Stomach (tissue), 9 donors: ENCODE data around the gene HMGA1. TPM values are rescaled to one million over a fixed set of nuclear protein-coding genes. Genes with fewer than 3 reads are reported as not detected.

Experiments
- DNase-seq, 2 donors: peaks; one replicate each; pipeline versions ENCODE4 v3.0.0 to v3.0.0-alpha.2; 2013 to 2019
- H3K27ac ChIP-seq, 5 donors: fragments of 200-600 bp in 4 of 5; sonication (generic) in 4 of 5; one replicate each; pipeline ENCODE4 v1.5.1; 2013 to 2019; ENCODE audit warnings: mild to moderate bottlenecking in 1 of 5, moderate library complexity in 1 of 5
- H3K27me3 ChIP-seq, 3 donors: fragments of 200-600 bp; sonication (generic); one replicate each; pipeline ENCODE4 v1.5.1; 2017 to 2019; ENCODE audit warnings: mixed run types in 1 of 3
- H3K36me3 ChIP-seq, 4 donors: fragments of 200-600 bp; sonication (generic); 1 replicate in 3 of 4; 2 replicates in 1 of 4; pipeline ENCODE4 v1.5.1; 2016 to 2019
- H3K4me1 ChIP-seq, 4 donors: fragments of 200-600 bp; sonication (generic); one replicate each; pipeline ENCODE4 v1.5.1; 2016 to 2019
- H3K4me3 ChIP-seq, 4 donors: fragments of 200-600 bp; sonication (generic) in 3 of 4; one replicate each; pipeline ENCODE4 v1.5.1; 2016 to 2019; ENCODE audit warnings: mild to moderate bottlenecking in 1 of 4
- H3K9me3 ChIP-seq, 4 donors: fragments of 200-600 bp; sonication (generic); one replicate each; pipeline ENCODE4 v1.5.1; 2016 to 2019
- CTCF ChIP-seq, 7 experiments: fragments of 450-650 bp in 4 of 7; fragments of 200-600 bp in 3 of 7; sonication (generic) in 3 of 7; IDR thresholded peaks; one replicate each; pipeline ENCODE4 v1.5.1; 2016 to 2019; ENCODE audit warnings: antibody characterized with exemption in 7 of 7, control low read depth in 2 of 7, mild to moderate bottlenecking in 1 of 7
- EP300 ChIP-seq: sonication (generic); formaldehyde crosslinking; IDR thresholded peaks from one replicate; pipeline ENCODE4 v1.6.1; 2017; ENCODE audit warnings: antibody characterized with exemption
- POLR2A ChIP-seq, 4 donors: fragments of 450-650 bp; IDR thresholded peaks; one replicate each; pipeline ENCODE4 v1.6.1; 2016; ENCODE audit warnings: antibody characterized with exemption in 4 of 4, control low read depth in 2 of 4, mild to moderate bottlenecking in 1 of 4, moderate library complexity in 1 of 4
- POLR2AphosphoS5 ChIP-seq, 3 donors: sonication (generic); formaldehyde crosslinking; IDR thresholded peaks; one replicate each; pipeline ENCODE4 v1.6.1; 2016; ENCODE audit warnings: antibody characterized with exemption in 3 of 3
- WGBS, 5 donors: extraction: QIAGEN DNeasy Blood & Tissue Kit in 3 of 5; methylation state at CpG; one replicate each; pipeline versions ENCODE4 v1.1.5 to v1.1.7; 2013 to 2018; 5-methylcytosine and 5-hydroxymethylcytosine counted together
- intact Hi-C: fragments of 100-400 bp; cut with DNase I; formaldehyde crosslinking; loops from one replicate; pipeline ENCODE4 v1.15.1; 2023; ENCODE audit warnings: low total_unique reads
- polyA plus RNA-seq, 3 donors: library from polyadenylated mRNA; stranded (reverse); fragments of 200-250 nt; gene quantifications; one replicate each; pipeline ENCODE4 v1.2.3, GENCODE V29; 2013
- total RNA-seq, 5 donors: library from RNA; depleted of rRNA; stranded (reverse); fragments of >200 nt; gene quantifications; one replicate each; pipeline versions ENCODE4 v1.1.0 to v1.2.3, GENCODE V29; 2014 to 2016
- donor health status: healthy with polysubstance abuse.
- donor health status: Bipolar disorder and iron deficiency.
- donor health status: healthy.

HMGA1 gene
- total and polyA plus RNA-seq, 8 donors: 9.3 to 114 (median 67.4) TPM

- WGBS, 5 donors: 46 to 68% (median 61%) methylated on average over 2 of the region's 2 CpGs
Observed at GRCh38 chr6:34246249-34246562, 9.5 kb downstream of the HMGA1 start.

DNA sequence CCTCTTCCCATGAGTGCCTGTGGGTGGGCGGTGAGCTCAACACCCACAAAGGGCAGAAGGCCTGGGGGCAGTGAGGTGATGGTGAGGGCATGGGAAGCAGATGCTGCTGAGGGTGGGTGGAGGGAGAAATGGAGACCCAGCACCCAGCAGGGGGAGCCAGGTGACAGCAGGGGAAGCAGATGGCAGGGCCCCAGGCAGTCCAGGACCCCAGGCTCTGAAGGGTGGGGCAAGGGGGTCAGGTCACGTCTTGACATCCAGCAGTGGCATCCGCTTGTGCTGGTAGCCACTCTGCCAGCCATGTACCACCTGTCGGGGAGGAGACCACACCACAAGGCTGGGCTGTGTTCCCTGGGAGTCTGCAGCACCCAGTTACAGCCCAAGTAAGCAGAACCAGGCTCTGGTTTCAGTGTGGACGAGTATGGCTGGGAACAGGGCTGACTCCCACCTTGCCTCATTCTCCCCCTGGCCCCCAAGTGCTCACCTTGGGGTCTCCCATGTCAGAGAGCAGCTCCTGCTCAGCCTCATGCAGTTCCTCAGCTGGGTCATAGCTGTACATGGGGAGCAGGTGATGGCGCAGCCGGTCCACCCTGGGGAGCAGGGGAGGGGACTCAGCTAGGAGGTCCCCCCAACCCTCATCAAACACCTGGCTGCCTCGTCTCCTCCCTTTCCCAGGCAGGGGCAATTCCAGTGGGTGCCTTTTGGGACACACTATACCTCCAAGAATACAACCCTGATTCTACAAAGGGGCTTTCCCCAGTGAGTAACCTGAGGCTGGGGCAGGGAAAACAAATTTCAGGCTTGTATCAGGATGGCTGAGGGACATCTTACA is 10.1 kb downstream of the HMGA1 start:
- intact Hi-C loops: loop anchor here (5.0 kb wide), 1 partner anchor 166 kb away; no protein-coding TSS in a partner anchor
- no peaks in the 10 kb centered on the region for H3K27me3 ChIP-seq
- peaks cover 28 to 69% (median 43%) of the 10 kb centered on the region in 4 donors for H3K4me1 ChIP-seq
- no peak overlapping the region for H3K4me3 ChIP-seq
- DNase-seq: peak in 1 of 2 donors; percentile 63
- TF ChIP-seq CTCF (IDR thresholded peaks at IDR 0.05) (peak in 2 of 7 experiments; percentile 22 to 24), POLR2AphosphoS5 (IDR thresholded peaks at IDR 0.05) (no peak)
- H3K36me3 ChIP-seq: peaks cover 4 to 30% (median 20%) of the 10 kb centered on the region in 4 donors
- H3K27ac ChIP-seq: peak overlapping the region in 3 of 5 donors; percentile 2 to 89 (median 55)
- 57 to 72% (median 66%) methylated on average over 5 to 8 of the region's 8 CpGs for WGBS, 5 donors
- no peaks in the 10 kb centered on the region for H3K9me3 ChIP-seq

More at GRCh38 chr6:34246249-34246562, 9.5 kb downstream of the HMGA1 start:
- no peak for DNase-seq
- intact Hi-C loops: loop anchor here (5.0 kb wide), 1 partner anchor 166 kb away; no protein-coding TSS in a partner anchor
- Histone ChIP-seq H3K36me3 (peaks cover 4 to 35% (median 26%) of the 10 kb centered on the region in 4 donors), H3K9me3 (no peaks in the 10 kb centered on the region), H3K27ac (peak overlapping the region in 2 of 5 donors; percentile 55 to 89), H3K27me3 (no peaks in the 10 kb centered on the region), H3K4me1 (peaks cover 28 to 69% (median 43%) of the 10 kb centered on the region in 4 donors), H3K4me3 (no peak overlapping the region)
- TF ChIP-seq POLR2AphosphoS5 (IDR thresholded peaks at IDR 0.05) (no peak), CTCF (IDR thresholded peaks at IDR 0.05) (no peak), POLR2A (IDR thresholded peaks at IDR 0.05) (no peak), EP300 (no peak)

GRCh38 chr6:34247481-34248197 is 11.0 kb downstream of the HMGA1 start:
- H3K4me1 ChIP-seq: peaks cover 28 to 62% (median 43%) of the 10 kb centered on the region in 4 donors
- WGBS, 5 donors: 59 to 81% (median 64%) methylated on average over 3 to 6 of the region's 6 CpGs
- H3K4me3 ChIP-seq: peak overlapping the region in 3 of 4 donors; percentile 63 to 66 (median 66)
- H3K9me3 ChIP-seq: no peaks in the 10 kb centered on the region
- intact Hi-C loops: loop anchor here (5.0 kb wide), 1 partner anchor 165 kb away; no protein-coding TSS in a partner anchor
- H3K27me3 ChIP-seq: no peaks in the 10 kb centered on the region
- peak overlapping the region; percentile 86 to 94 (median 89) for H3K27ac ChIP-seq
- peaks cover 0 to 21% (median 12%) of the 10 kb centered on the region in 4 donors for H3K36me3 ChIP-seq
- peak in 1 of 2 donors; percentile 23 for DNase-seq
- TF ChIP-seq POLR2A (IDR thresholded peaks at IDR 0.05): no peak
- TF ChIP-seq POLR2AphosphoS5 (IDR thresholded peaks at IDR 0.05): no peak
- no peak for TF ChIP-seq CTCF (IDR thresholded peaks at IDR 0.05)
- TF ChIP-seq EP300: no peak

DNA sequence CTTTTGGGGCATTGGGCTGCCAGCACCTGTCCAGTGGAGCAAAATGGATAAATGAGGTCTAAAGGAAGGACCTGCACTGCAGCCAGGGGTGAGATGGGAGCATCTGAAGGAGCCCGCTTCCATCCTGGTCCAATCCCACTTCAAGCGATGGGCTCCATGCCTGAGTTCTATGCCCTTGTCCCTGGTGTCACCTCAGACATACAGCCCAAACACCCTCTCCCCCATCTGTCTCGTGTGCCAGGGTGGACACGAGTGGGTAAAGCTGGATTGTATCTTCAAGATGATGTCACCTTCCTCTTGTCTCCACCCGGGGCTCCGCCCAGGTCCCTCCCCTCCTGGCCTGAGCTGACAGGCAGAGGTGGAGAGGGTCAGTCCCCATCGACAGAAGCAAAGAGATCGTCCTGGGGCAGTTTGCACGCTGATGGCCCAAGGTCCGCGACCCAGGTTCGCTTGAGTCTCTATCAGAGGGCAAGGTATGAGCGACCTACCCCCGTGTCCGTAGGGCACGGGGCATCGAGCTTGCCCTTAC is 11.6 kb downstream of the HMGA1 start:
- DNase-seq: peak; percentile 52 to 73
- Histone ChIP-seq H3K27me3 (no peaks in the 10 kb centered on the region), H3K4me3 (peak overlapping the region; percentile 63 to 89 (median 66)), H3K4me1 (peaks cover 26 to 56% (median 41%) of the 10 kb centered on the region in 4 donors), H3K27ac (peak overlapping the region; percentile 86 to 94 (median 89)), H3K36me3 (peaks cover 0 to 15% (median 5%) of the 10 kb centered on the region in 4 donors), H3K9me3 (no peaks in the 10 kb centered on the region)
- TF ChIP-seq EP300 (no peak), POLR2AphosphoS5 (IDR thresholded peaks at IDR 0.05) (no peak), CTCF (IDR thresholded peaks at IDR 0.05) (no peak), POLR2A (IDR thresholded peaks at IDR 0.05) (no peak)
- intact Hi-C loops: loop anchor here (5.0 kb wide), 1 partner anchor 164 kb away; no protein-coding TSS in a partner anchor
- 8 to 18% (median 11%) methylated on average over 11 to 17 of the region's 17 CpGs for WGBS, 5 donors
